Measurements from ENCODE around the gene SLC30A2.

- TF ChIP-seq ETV6 (IDR thresholded peaks at IDR 0.05; ENCODE audit: borderline replicate concordance in 1 of 2, low read depth in 2 of 2, low read length in 1 of 2) (no peak), ETV6 (CRISPR knock-in tag; IDR thresholded peaks at IDR 0.05; ENCODE audit: borderline replicate concordance) (no peak), CTCF (IDR thresholded peaks at IDR 0.05 in 2 of 3, conservative IDR thresholded peaks at IDR 0.05 in 1 of 3; ENCODE audit: insufficient read depth in 2 of 3, low read depth in 1 of 3, low read length in 3 of 3) (no peak)
These were observed 37.3 kb upstream of the SLC30A2 start for GRCh38 chr1:26083208-26083607.
